Right lobe of liver (tissue), 6 donors: Measurements from ENCODE around the gene USP40. TPM values are rescaled to one million over a fixed set of nuclear protein-coding genes. Genes with fewer than 3 reads are reported as not detected.

Source experiments
- ATAC-seq, 4 donors: fragments of 200-7000 bp; cut with Tn5 transposase; one replicate each; pipeline ENCODE4 v1.9.1; 2020; ENCODE audit warnings: mild to moderate bottlenecking in 4 of 4, moderate library complexity in 4 of 4
- DNase-seq, 3 donors: peaks; one replicate each; pipeline ENCODE4 v3.0.0-alpha.2; 2020
- H3K27ac ChIP-seq, 3 donors: fragments of 200-600 bp; one replicate each; pipeline ENCODE4 v1.8.0; 2022
- H3K27me3 ChIP-seq, 2 donors: fragments of 200-600 bp; one replicate each; pipeline ENCODE4 v1.8.0; 2022
- H3K36me3 ChIP-seq, 4 donors: fragments of 200-600 bp; sonication (generic) in 1 of 4; one replicate each; pipeline versions ENCODE4 v1.5.1 to v1.8.0; 2017 to 2022; ENCODE audit warnings: control low read depth in 1 of 4
- H3K4me1 ChIP-seq, 4 donors: fragments of 200-600 bp; sonication (generic) in 1 of 4; one replicate each; pipeline versions ENCODE4 v1.5.1 to v1.8.0; 2017 to 2022; ENCODE audit warnings: control low read depth in 1 of 4
- H3K4me3 ChIP-seq, 3 donors: fragments of 200-600 bp; one replicate each; pipeline ENCODE4 v1.8.0; 2022
- H3K9me3 ChIP-seq, 4 donors: fragments of 200-600 bp; sonication (generic) in 1 of 4; one replicate each; pipeline versions ENCODE4 v1.5.1 to v1.8.0; 2017 to 2022; ENCODE audit warnings: control low read depth in 1 of 4
- POLR2A ChIP-seq: fragments of 450-650 bp; IDR thresholded peaks from one replicate; pipeline ENCODE4 v1.6.1; 2017; ENCODE audit warnings: antibody characterized with exemption, mild to moderate bottlenecking
- WGBS: methylation state at CpG from one replicate; pipeline ENCODE4 v1.1.6; 2018; ENCODE audit warnings: low coverage, low lambda C conversion rate; ENCODE audit not compliant: insufficient coverage; ENCODE audit errors: missing lambda C conversion rate; 5-methylcytosine and 5-hydroxymethylcytosine counted together
- intact Hi-C, 2 donors: fragments of 100-400 bp; cut with DNase I; formaldehyde crosslinking; loops; one replicate each; pipeline versions ENCODE4 v1.11.2 to v1.14.1; 2022
- total RNA-seq, 6 experiments: library from RNA; depleted of rRNA in 2 of 6; stranded (reverse); fragments of >200 nt in 2 of 6; fragmentation: NEBNext Ultra II Directional in 3 of 6; extraction: Animal tissue kit (Norgen Biotek cat#: 25700) in 3 of 6; gene quantifications; one replicate each; pipeline versions ENCODE4 v1.1.0 to v1.2.4, GENCODE V29; 2016 to 2023
- TF ChIP-seq, protein P1 (sequence below), 4 donors: fragments of 200-600 bp in 3 of 4; fragments of 450-650 bp in 1 of 4; IDR thresholded peaks; one replicate each; pipeline versions ENCODE4 v1.5.1 to v1.8.0; 2016 to 2022; ENCODE audit warnings: antibody characterized with exemption in 4 of 4, mild to moderate bottlenecking in 2 of 4
- donor health status: DM: no; HTN: yes; CAD: no.
- donor health status: DM: no; HTN: no; CAD: no.
- donor health status: DM: no; HTN: no; CAD: no.
- donor health status: DM: no; HTN: yes; CAD: no.
- donor health status: DM: no; HTN: yes; CAD: no.

The USP40 gene
- total RNA-seq, 6 experiments from 2014 or later: 19.9 to 38.8 (median 27.0) TPM

DNA sequence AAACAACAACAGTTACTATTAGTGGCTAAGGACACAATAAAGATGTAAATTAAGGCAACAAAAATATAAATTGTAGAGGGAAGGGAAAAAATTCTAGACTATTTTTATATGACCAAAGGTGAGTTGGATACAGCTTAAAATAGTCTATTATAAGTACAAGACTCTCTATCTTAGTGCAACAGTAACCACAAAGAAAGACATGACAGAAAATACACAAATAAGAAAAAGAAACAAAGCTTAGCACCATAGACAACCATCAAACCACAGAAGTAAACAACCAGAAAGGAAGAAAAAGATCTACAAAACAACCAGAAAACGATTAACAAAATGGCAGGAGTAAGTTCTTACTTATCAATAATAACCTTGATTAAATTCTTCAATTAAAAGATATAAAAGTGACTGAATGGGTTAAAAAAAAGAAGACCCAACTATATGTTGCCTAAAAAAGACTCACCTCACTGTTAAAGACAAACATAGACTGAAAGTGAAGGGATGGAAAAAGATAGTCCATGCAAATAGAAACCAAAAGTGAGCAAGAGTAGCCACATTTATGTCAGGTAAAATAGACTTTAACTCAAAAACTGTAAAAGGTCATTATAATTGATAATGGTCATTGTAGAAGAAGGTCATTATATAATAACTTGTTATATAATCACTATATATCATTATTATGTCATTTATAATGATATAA, 62.5 kb downstream of the USP40 start:
- Histone ChIP-seq H3K27ac (no peak overlapping the region), H3K36me3 (peaks cover 0 to 10% (median 1%) of the 10 kb centered on the region in 4 donors)
- TF ChIP-seq, protein P1, sequence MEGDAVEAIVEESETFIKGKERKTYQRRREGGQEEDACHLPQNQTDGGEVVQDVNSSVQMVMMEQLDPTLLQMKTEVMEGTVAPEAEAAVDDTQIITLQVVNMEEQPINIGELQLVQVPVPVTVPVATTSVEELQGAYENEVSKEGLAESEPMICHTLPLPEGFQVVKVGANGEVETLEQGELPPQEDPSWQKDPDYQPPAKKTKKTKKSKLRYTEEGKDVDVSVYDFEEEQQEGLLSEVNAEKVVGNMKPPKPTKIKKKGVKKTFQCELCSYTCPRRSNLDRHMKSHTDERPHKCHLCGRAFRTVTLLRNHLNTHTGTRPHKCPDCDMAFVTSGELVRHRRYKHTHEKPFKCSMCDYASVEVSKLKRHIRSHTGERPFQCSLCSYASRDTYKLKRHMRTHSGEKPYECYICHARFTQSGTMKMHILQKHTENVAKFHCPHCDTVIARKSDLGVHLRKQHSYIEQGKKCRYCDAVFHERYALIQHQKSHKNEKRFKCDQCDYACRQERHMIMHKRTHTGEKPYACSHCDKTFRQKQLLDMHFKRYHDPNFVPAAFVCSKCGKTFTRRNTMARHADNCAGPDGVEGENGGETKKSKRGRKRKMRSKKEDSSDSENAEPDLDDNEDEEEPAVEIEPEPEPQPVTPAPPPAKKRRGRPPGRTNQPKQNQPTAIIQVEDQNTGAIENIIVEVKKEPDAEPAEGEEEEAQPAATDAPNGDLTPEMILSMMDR (IDR thresholded peaks at IDR 0.05): no peak
- TF ChIP-seq POLR2A: no peak

DNA sequence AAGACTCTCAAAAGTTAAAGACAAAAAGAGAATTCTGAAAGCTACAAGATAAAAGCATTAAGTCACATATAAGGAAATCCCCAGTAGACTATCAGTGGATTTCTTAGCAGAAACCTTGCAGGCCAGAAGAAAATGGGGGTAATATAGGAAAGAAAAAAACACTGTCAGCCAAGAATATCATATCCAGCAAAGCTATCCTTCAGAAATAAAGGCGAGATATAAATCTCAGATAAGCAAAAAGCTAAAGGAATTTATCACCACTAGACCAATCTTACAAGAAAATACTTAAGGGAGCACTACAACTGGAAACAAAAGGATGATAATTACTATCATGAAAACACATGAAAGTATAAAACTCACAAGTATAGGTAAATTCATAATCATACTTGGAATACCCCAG, 63.1 kb downstream of the USP40 start:
- H3K27ac ChIP-seq: no peak overlapping the region

More for the DNA sequence above, 62.5 kb downstream of the USP40 start:
- Histone ChIP-seq H3K9me3 (no peaks in the 10 kb centered on the region), H3K27me3 (no peaks in the 10 kb centered on the region), H3K4me1 (no peaks in the 10 kb centered on the region), H3K4me3 (no peak overlapping the region)
- no peak for ATAC-seq
- WGBS: 67% methylated on average over 1 of the region's 1 CpG
- intact Hi-C loops: no loop called here
- no peak for DNase-seq

DNA sequence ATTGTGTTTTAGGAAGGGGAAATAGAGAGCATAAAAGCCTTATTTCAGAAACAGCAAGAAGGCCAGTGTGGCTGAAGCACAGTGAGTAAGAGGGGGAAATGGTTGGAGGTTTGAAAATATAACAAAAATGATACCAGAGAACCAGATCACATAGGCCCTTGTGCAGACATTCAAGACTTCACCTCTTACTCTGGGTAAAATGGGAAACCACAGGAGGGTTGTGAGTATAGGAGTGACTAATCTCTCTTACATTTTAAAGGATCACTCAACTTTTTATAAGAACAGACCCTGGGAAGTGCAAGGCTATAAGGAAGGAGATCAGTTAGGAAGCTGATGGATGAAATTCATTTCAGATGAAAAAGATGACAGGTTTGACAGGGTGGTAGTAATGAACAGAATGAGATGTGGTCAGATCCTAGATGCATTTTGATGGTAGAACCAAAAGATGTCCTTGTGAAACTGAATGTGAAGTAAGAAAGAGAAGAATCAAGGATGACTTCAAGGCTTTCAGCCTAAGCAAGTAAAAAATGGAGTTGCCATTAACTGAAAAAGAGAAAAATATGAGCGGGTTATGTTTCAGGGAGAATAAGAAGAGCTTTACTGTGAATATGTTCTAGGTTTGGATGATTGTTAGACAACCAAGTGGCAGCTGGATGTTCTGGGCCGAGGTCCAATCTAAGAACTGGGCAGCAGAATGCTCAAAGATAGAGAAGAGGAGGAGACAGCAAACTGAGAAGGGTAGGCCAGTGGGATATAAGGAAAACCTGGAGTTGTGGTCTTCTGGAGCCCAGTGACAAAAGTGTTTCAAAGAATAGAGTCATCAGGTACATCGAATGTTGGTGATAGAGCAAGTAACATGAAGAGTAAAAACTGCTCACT, 65.1 kb downstream of the USP40 start:
- H3K4me1 ChIP-seq: no peaks in the 10 kb centered on the region
- H3K27ac ChIP-seq: no peak overlapping the region
- DNase-seq (no peak), ATAC-seq (no peak)
- H3K9me3 ChIP-seq: no peaks in the 10 kb centered on the region
- TF ChIP-seq POLR2A: no peak
- TF ChIP-seq, protein P1 (IDR thresholded peaks at IDR 0.05): no peak
- H3K27me3 ChIP-seq: no peaks in the 10 kb centered on the region
- peaks cover 0 to 10% (median 2%) of the 10 kb centered on the region in 4 donors for H3K36me3 ChIP-seq
- WGBS: 88% methylated on average over 3 of the region's 3 CpGs
- intact Hi-C loops: no loop called here
- H3K4me3 ChIP-seq: no peak overlapping the region

More for the DNA sequence above, 63.1 kb downstream of the USP40 start:
- DNase-seq (no peak), ATAC-seq (no peak)
- H3K27me3 ChIP-seq: no peaks in the 10 kb centered on the region
- intact Hi-C loops: no loop called here
- WGBS: 100% methylated on average over 1 of the region's 1 CpG
- no peaks in the 10 kb centered on the region for H3K9me3 ChIP-seq
- H3K36me3 ChIP-seq: peaks cover 0 to 4% (median 1%) of the 10 kb centered on the region in 4 donors
- no peaks in the 10 kb centered on the region for H3K4me1 ChIP-seq
- H3K4me3 ChIP-seq: no peak overlapping the region
- TF ChIP-seq, protein P1 (IDR thresholded peaks at IDR 0.05): no peak
- no peak for TF ChIP-seq POLR2A

DNA sequence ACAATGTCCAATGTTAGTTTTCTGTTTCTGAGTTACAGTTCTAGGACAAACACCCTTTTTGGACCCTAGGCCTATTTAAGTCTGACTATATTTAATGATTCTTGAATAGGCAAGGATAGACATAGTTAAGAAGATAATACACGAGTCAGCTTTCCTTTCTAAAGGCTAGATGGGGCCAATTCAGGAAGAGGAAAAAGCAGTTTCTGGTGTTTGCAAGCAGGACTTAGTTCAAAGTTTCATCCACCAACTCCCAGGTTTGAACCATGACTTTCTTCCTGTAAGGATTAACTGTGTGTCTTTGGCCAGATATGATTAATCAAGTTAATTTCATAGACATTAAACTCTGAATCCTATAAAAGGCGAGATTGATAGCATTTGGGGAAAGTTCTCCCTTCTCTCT, 66.7 kb downstream of the USP40 start:
- TF ChIP-seq, protein P1 (IDR thresholded peaks at IDR 0.05): no peak
- TF ChIP-seq POLR2A: no peak
- H3K27ac ChIP-seq: no peak overlapping the region
- no peak overlapping the region for H3K4me3 ChIP-seq
- no peaks in the 10 kb centered on the region for H3K9me3 ChIP-seq
- no peak for DNase-seq
- 81% methylated on average over 2 of the region's 2 CpGs for WGBS
- ATAC-seq: no peak
- H3K27me3 ChIP-seq: no peaks in the 10 kb centered on the region
- intact Hi-C loops: no loop called here
- H3K4me1 ChIP-seq: no peaks in the 10 kb centered on the region
- peaks cover 0 to 14% (median 4%) of the 10 kb centered on the region in 4 donors for H3K36me3 ChIP-seq
